ENCODE measurements around the gene PRDM9.

PRDM9 gene

GRCh38 chr5:23528677-23529076 is 21.3 kb downstream of the PRDM9 start:
- no peak for DNase-seq

- no peak for DNase-seq
Observed at GRCh38 chr5:23530571-23530970, 23.2 kb downstream of the PRDM9 start.

GRCh38 chr5:23571059-23571458 is 63.6 kb downstream of the PRDM9 start:
- DNase-seq, result no peak
